RWPE1 (cell line): ENCODE results near the gene PLEKHB1.
A peak's percentile ranks its signal among the peaks of the same experiment; 100 is the strongest.

Source experiments
- CTCF ChIA-PET: fragments of 350-600 bp; sonication (Branson Sonifier 250); formaldehyde crosslinking; extraction: SDS; loops from one replicate; lab custom pipeline; 2021; lab: Yijun Ruan, JAX
- POLR2A ChIA-PET: fragments of 400-600 bp; formaldehyde crosslinking; extraction: SDS; loops from one replicate; lab custom pipeline; 2020; ENCODE audit warnings: antibody characterized with exemption; ENCODE audit not compliant: low non-redundant PET; lab: Yijun Ruan, JAX
- DNase-seq: peaks from one replicate; pipeline ENCODE4 v3.0.0; 2012; ENCODE audit warnings: low spot score
- H3K27ac ChIP-seq: fragments of 450-650 bp; 2 replicates; pipeline ENCODE4 v1.5.1; 2017
- TF ChIP-seq, protein P1 (sequence below): fragments of 450-650 bp; conservative IDR thresholded peaks from 2 replicates; pipeline ENCODE4 v1.5.1; 2017; ENCODE audit warnings: low read depth, mild to moderate bottlenecking

PLEKHB1 gene

DNA sequence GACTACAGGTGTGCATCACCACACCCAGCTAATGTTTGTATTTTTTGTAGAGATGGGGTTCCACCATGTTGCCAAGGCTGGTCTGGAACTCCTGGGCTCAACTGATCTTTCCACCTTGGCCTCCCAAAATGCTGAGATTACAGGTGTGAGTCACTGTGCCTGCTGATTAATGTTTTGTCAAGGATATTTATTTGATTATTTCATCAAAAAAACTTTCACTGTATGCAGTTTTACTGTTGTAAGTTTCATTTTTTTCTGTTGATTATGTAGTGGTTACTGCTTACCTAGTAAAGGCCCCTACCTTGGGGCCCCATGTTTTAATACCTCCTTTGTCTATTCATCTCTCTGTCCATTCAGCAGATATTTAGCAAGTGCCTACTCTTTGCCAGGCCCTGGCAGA, 31.8 kb upstream of the PLEKHB1 start:
- TF ChIP-seq, protein P1, sequence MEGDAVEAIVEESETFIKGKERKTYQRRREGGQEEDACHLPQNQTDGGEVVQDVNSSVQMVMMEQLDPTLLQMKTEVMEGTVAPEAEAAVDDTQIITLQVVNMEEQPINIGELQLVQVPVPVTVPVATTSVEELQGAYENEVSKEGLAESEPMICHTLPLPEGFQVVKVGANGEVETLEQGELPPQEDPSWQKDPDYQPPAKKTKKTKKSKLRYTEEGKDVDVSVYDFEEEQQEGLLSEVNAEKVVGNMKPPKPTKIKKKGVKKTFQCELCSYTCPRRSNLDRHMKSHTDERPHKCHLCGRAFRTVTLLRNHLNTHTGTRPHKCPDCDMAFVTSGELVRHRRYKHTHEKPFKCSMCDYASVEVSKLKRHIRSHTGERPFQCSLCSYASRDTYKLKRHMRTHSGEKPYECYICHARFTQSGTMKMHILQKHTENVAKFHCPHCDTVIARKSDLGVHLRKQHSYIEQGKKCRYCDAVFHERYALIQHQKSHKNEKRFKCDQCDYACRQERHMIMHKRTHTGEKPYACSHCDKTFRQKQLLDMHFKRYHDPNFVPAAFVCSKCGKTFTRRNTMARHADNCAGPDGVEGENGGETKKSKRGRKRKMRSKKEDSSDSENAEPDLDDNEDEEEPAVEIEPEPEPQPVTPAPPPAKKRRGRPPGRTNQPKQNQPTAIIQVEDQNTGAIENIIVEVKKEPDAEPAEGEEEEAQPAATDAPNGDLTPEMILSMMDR, result no peak
- H3K27ac ChIP-seq, result no peak overlapping the region
- DNase-seq, result no peak
- ChIA-PET POLR2A (no interaction called here), CTCF (no interaction called here)

DNA sequence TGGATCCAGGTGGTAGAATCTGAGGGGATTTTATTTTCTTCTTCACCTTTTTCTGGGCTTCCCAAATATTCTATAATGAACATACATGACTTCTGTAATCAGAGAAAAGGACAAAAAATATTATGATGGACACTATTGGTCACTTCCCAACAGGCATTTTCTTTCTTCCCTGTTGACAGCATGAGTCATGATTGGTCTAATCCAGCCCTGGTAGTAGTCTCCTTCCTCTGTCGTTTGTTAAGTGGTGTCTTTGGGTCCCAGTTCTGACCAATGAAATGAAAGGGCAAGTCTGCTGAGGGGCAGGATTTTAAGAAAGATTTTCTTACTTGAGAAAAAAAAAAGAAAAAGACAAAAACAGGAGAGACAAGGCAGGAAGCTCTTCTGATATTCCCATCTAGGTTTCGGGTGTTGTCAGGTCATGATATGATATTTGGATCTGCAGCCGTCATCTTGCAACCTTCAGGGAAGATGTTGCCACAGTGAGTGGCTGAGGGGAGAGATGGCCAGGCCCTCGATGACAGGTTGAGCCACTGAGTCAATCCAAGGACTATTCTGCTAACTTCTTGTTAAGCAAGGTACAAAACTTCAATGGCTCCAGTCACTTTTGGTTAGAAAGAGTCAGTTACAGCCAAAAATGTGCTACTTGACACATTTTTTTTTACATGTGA, 23.3 kb upstream of the PLEKHB1 start:
- H3K27ac ChIP-seq, result no peak overlapping the region
- TF ChIP-seq, protein P1, result no peak
- DNase-seq, result no peak
- ChIA-PET CTCF (interaction anchor here (0.6 kb wide), 1 partner anchor 224 kb away, joined by 6 read pairs; no protein-coding TSS in a partner anchor), POLR2A (no interaction called here)

DNA sequence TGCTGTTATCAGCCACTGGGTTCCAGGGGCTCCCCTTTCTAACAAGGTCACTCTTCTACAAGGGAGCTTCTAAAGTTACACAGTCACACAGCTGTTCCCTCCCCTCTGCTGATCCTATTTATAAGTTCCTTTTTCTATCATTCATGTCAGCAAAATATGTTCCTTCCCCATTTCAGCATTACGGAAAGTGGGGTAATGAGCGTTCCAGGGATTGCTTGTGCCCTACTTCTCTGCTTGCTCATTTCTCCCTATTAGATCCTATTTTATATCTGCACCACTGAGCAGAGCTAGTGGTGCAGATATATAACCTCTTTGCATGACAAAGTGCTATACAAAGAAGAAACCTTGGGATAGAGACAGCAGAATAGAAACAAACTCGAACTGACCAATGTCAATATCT, 22.7 kb upstream of the PLEKHB1 start:
- TF ChIP-seq, protein P1, result no peak
- CTCF ChIA-PET, result interaction anchor here (0.5 to 0.6 kb wide), 3 partner anchors 34 to 1135 kb away, joined by 3 to 6 read pairs (median 3); no protein-coding TSS in a partner anchor

GRCh38 chr11:73625696-73626318, 20.6 kb upstream of the PLEKHB1 start:
- TF ChIP-seq, protein P1, result peak; percentile 89
- POLR2A ChIA-PET, result no interaction called here
- H3K27ac ChIP-seq, result no peak overlapping the region

More for the DNA sequence above, 22.7 kb upstream of the PLEKHB1 start:
- POLR2A ChIA-PET, result no interaction called here
- DNase-seq, result no peak
- H3K27ac ChIP-seq, result no peak overlapping the region

GRCh38 chr11:73629907-73630306, 16.5 kb upstream of the PLEKHB1 start:
- ChIA-PET CTCF (interaction anchor here (0.7 kb wide), 1 partner anchor 50 kb away, joined by 4 read pairs; no protein-coding TSS in a partner anchor), POLR2A (interaction anchor here (0.5 to 0.7 kb wide), 2 partner anchors 19 to 252 kb away, joined by 4 read pairs; no protein-coding TSS in a partner anchor)
- no peak overlapping the region for H3K27ac ChIP-seq
- DNase-seq, result no peak
- TF ChIP-seq, protein P1, result no peak

More at GRCh38 chr11:73625696-73626318, 20.6 kb upstream of the PLEKHB1 start:
- CTCF ChIA-PET, result interaction anchor here (0.5 to 3.6 kb wide), 21 partner anchors 9 to 585 kb away, joined by 3 to 35 read pairs (median 5); no protein-coding TSS in a partner anchor
- peak; percentile 88 for DNase-seq

GRCh38 chr11:73632996-73633395, 13.4 kb upstream of the PLEKHB1 start:
- no peak overlapping the region for H3K27ac ChIP-seq
- TF ChIP-seq, protein P1, result no peak
- CTCF ChIA-PET, result no interaction called here
- no peak for DNase-seq
- POLR2A ChIA-PET, result no interaction called here
